GM06990 (cell line): ENCODE measurements around the gene IGFL2.
"Not testable (repeated sequence)": the region's sequence is repeated elsewhere in the genome, so short reads cannot be mapped to it uniquely, and the experiment has no call there.

ENCODE experiments used
- DNase-seq: peaks from one replicate; pipeline ENCODE4 v3.0.0-alpha.2; 2011; ENCODE audit not compliant: insufficient read length; ENCODE audit errors: extremely low read depth
- H3K27me3 ChIP-seq: replicated peaks from 2 replicates; pipeline ENCODE4 v1.6.0; 2011; ENCODE audit warnings: low read length; ENCODE audit not compliant: control insufficient read depth, insufficient read depth
- H3K36me3 ChIP-seq: 2 replicates; pipeline ENCODE4 v1.5.1; 2011; ENCODE audit warnings: low read length; ENCODE audit not compliant: control insufficient read depth, insufficient read depth
- H3K4me3 ChIP-seq: replicated peaks from 2 replicates; pipeline ENCODE4 v1.5.1; 2011; ENCODE audit warnings: low read depth, mild to moderate bottlenecking, control low read depth, low read length
- TF ChIP-seq, protein P1 (sequence below): IDR thresholded peaks from 2 replicates; pipeline ENCODE4 v1.5.1; 2011; ENCODE audit warnings: low read length, control low read depth, mild to moderate bottlenecking, inconsistent platforms; ENCODE audit not compliant: insufficient read depth, poor library complexity, severe bottlenecking

Gene IGFL2

DNA sequence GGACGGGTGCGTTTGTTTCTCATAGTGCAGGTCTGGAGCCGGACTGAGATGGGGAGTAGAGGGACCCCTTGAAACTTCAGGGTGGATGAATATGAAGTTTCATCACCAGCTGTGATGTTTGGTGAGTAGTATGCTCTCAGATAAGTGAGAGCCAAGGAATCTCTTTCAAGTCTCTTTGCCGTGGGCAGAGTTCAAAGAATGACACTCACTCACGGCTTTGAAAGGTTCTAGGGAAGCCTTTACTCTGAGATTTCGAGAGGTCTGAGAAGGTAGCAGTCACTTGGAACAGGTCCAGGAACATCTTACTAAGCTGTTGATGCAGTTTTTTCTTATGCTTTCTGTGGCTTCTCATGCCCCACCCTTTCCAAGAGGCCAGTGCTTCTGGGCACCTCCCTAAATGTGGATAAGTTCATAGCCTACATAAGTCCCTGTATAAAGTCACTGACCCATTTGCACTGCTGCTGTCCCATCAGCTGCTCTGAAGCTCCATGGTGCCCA lies at the start of gene IGFL2:
TSS of gene IGFL2 (plus strand) at position 448 of the 498 bp plus-strand sequence. CDS start at position 489, 41 bp downstream.
- Histone ChIP-seq H3K36me3 (no peaks in the 10 kb centered on the region), H3K4me3 (no peak within 1 kb of the TSS), H3K27me3 (no peaks in the 10 kb centered on the region; the same call in 1 of the 2 replicates)
- TF ChIP-seq, protein P1, sequence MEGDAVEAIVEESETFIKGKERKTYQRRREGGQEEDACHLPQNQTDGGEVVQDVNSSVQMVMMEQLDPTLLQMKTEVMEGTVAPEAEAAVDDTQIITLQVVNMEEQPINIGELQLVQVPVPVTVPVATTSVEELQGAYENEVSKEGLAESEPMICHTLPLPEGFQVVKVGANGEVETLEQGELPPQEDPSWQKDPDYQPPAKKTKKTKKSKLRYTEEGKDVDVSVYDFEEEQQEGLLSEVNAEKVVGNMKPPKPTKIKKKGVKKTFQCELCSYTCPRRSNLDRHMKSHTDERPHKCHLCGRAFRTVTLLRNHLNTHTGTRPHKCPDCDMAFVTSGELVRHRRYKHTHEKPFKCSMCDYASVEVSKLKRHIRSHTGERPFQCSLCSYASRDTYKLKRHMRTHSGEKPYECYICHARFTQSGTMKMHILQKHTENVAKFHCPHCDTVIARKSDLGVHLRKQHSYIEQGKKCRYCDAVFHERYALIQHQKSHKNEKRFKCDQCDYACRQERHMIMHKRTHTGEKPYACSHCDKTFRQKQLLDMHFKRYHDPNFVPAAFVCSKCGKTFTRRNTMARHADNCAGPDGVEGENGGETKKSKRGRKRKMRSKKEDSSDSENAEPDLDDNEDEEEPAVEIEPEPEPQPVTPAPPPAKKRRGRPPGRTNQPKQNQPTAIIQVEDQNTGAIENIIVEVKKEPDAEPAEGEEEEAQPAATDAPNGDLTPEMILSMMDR: no peak
- DNase-seq: no peak

DNA sequence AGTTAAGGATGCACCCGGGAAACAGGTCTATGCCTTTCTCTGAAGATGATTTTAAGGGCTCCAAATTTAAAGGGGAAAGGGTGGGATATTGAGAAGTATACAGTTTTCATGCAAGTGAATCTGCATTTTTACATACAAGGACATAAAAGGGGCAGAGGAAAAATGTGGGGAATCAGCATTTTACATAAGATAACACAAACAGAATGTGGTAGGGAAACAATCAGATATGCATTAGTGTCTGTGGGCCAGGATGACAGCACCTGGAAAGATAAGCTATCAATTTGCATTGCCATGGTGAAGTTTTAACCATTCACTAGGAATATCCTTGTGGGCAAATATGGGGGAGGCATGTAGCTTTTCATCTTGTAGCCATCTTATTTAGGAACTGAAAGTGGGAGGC lies 47.7 kb upstream of the IGFL2 start:
- Histone ChIP-seq H3K27me3 (no peaks in the 10 kb centered on the region), H3K36me3 (no peaks in the 10 kb centered on the region), H3K4me3 (no peak overlapping the region)
- DNase-seq: no peak
- TF ChIP-seq, protein P1: no peak

DNA sequence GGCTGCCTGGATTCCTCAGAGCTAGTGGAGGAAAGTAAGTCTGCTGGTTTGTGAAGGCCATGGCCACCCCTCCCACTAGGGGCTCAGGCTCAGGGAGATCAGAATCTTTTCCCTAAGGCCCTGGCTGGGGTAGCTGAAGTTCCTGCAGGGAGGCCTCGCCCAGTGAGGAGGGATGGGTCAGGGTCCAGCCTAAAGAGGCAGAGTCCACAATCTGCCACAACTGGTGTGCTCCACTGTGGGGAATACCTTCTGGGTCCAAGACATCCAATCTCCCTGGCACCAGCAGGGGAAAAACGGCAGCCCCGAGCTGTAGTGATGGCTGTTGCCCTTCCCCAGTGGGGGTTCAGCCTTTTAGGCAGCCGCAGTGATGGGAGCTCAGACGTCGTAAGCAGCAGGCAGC lies 46.7 kb upstream of the IGFL2 start:
- Histone ChIP-seq H3K36me3 (no peaks in the 10 kb centered on the region), H3K27me3 (no peaks in the 10 kb centered on the region), H3K4me3 (no peak overlapping the region)
- TF ChIP-seq, protein P1: no peak
- no peak for DNase-seq

DNA sequence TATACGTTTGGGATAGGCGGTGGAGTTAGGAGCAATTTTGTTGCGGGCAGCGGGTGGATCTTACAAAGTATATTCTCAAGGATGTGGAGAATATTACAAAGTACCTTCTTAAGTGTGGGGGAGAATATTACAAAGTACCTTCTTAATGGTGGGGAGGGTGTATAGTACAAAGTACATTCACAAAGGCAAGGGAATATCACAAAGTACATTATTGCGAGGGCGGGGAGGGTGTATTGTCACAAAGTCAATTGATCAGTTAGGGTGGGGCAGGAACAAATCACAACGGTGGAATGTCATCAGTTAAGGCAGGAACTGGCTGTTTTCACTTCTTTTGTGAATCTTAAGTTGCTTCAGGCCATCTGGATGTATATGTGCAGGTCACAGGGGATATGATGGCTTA lies 45.7 kb upstream of the IGFL2 start:
- not testable (repeated sequence) for H3K27me3 ChIP-seq, H3K36me3 ChIP-seq, DNase-seq, H3K4me3 ChIP-seq

DNA sequence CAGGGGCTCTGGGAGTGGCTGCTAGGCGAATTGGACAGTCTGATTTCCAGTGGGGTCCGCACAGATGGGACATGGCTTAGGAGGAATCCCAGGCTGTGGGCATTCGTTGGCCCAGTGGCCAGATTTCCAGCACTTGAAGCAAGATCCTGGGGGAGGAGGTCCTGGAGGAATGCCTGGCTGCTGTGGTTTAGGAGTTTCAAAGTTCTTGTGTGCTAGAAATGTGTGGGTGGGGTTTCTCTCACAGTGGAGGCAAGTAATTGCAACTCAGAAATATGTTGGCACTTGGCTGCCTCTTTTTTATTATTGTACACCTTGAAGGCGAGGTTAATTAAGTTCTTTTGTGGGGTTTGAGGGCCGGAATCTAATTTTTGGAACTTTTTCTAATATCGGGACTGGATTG lies 40.7 kb upstream of the IGFL2 start:
- no peaks in the 10 kb centered on the region for H3K36me3 ChIP-seq
- no peak overlapping the region for H3K4me3 ChIP-seq
- DNase-seq: no peak
- no peaks in the 10 kb centered on the region for H3K27me3 ChIP-seq
- TF ChIP-seq, protein P1: no peak

DNA sequence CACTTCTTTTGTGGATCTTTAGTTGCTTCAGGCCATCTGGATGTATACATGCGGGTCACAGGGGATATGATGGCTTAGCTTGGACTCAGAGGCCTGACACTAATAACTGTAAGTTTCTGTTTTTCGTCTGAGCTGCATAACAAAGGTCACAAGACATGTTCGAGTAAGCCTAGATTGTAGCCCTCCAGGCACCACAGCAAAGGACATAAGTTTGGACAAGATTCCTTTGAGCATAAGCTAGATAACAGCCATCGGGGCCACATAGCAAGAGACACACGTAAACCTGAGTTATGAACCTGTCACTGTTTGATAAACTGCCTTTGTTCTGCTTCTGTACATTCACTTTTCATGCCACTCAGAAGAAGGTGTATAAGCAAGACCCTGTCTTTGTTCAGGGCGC lies 38.2 kb upstream of the IGFL2 start:
- H3K4me3 ChIP-seq: no peak overlapping the region
- DNase-seq: no peak
- TF ChIP-seq, protein P1: no peak
- H3K27me3 ChIP-seq: no peaks in the 10 kb centered on the region
- H3K36me3 ChIP-seq: no peaks in the 10 kb centered on the region
